Panc1 (cell line): ENCODE results near the gene TMEM175.

Source experiments
- POLR2AphosphoS5 ChIP-seq: IDR thresholded peaks from 2 replicates; pipeline ENCODE4 v1.6.1; 2012; ENCODE audit warnings: mild to moderate bottlenecking, low read depth, low read length, moderate library complexity
- TCF7L2 ChIP-seq: IDR thresholded peaks from 2 replicates; pipeline ENCODE4 v1.6.1; 2011; ENCODE audit warnings: mild to moderate bottlenecking, low read depth, low read length, inconsistent platforms
- TF ChIP-seq, protein P1 (sequence below): fragments of 450-650 bp; IDR thresholded peaks from 2 replicates; pipeline ENCODE4 v1.5.1; 2017; ENCODE audit warnings: mild to moderate bottlenecking
- TF ChIP-seq, protein P2 (sequence below), 2 experiments: IDR thresholded peaks; 2 replicates each; pipeline ENCODE4 v1.6.1; 2011 to 2012; ENCODE audit warnings: low read depth in 2 of 2, control low read depth in 1 of 2, low read length in 1 of 2, mild to moderate bottlenecking in 1 of 2, moderate library complexity in 1 of 2; ENCODE audit not compliant: insufficient read depth in 1 of 2

DNA sequence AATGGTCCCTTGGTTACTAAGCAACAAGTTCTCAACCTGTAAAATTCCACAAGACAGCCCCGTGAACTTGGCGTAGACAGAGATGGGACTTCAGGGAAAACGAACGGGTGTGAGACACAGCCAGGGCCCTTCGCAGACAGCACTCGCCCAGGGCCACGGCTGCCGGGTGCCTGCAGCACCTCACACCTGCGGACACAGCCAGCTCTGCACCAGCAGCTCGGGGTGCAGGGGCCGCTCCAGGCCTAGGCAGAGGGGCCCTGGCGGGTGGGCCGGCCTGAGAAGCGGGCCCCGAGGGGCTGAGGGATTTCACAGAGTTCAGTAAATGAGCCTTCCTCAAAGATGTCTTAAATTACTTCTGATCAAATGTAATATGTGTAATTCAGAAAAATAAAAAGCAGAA lies 34.1 kb upstream of the TMEM175 start:
- TF ChIP-seq, protein P1, sequence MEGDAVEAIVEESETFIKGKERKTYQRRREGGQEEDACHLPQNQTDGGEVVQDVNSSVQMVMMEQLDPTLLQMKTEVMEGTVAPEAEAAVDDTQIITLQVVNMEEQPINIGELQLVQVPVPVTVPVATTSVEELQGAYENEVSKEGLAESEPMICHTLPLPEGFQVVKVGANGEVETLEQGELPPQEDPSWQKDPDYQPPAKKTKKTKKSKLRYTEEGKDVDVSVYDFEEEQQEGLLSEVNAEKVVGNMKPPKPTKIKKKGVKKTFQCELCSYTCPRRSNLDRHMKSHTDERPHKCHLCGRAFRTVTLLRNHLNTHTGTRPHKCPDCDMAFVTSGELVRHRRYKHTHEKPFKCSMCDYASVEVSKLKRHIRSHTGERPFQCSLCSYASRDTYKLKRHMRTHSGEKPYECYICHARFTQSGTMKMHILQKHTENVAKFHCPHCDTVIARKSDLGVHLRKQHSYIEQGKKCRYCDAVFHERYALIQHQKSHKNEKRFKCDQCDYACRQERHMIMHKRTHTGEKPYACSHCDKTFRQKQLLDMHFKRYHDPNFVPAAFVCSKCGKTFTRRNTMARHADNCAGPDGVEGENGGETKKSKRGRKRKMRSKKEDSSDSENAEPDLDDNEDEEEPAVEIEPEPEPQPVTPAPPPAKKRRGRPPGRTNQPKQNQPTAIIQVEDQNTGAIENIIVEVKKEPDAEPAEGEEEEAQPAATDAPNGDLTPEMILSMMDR, result no peak
- TF ChIP-seq, protein P2, sequence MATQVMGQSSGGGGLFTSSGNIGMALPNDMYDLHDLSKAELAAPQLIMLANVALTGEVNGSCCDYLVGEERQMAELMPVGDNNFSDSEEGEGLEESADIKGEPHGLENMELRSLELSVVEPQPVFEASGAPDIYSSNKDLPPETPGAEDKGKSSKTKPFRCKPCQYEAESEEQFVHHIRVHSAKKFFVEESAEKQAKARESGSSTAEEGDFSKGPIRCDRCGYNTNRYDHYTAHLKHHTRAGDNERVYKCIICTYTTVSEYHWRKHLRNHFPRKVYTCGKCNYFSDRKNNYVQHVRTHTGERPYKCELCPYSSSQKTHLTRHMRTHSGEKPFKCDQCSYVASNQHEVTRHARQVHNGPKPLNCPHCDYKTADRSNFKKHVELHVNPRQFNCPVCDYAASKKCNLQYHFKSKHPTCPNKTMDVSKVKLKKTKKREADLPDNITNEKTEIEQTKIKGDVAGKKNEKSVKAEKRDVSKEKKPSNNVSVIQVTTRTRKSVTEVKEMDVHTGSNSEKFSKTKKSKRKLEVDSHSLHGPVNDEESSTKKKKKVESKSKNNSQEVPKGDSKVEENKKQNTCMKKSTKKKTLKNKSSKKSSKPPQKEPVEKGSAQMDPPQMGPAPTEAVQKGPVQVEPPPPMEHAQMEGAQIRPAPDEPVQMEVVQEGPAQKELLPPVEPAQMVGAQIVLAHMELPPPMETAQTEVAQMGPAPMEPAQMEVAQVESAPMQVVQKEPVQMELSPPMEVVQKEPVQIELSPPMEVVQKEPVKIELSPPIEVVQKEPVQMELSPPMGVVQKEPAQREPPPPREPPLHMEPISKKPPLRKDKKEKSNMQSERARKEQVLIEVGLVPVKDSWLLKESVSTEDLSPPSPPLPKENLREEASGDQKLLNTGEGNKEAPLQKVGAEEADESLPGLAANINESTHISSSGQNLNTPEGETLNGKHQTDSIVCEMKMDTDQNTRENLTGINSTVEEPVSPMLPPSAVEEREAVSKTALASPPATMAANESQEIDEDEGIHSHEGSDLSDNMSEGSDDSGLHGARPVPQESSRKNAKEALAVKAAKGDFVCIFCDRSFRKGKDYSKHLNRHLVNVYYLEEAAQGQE (IDR thresholded peaks at IDR 0.05; ENCODE audit: insufficient read depth in 1 of 2, low read depth in 2 of 2, low read length in 1 of 2), result no peak
- TF ChIP-seq POLR2AphosphoS5, result no peak
- no peak for TF ChIP-seq TCF7L2
